ENCODE measurements around the gene ADAMTS8.
"Not testable (repeated sequence)": the region's sequence is repeated elsewhere in the genome, so short reads cannot be mapped to it uniquely, and the experiment has no call there.

- TF ChIP-seq POLR2A, CTCF (IDR thresholded peaks at IDR 0.05): not testable (repeated sequence)
Observed at GRCh38 chr11:130438401-130439159, 10.2 kb upstream of the ADAMTS8 start.

All from thyroid gland (tissue), 4 donors.